HG02678 (cell line): ENCODE results near the gene ASTN1.

Experiments used
- ATAC-seq: cut with Tn5 transposase; IDR thresholded peaks from one replicate; pipeline ENCODE4 v1.9.1; 2021; ENCODE audit warnings: mild to moderate bottlenecking, moderate library complexity; ENCODE audit not compliant: unreplicated experiment

The ASTN1 gene

DNA sequence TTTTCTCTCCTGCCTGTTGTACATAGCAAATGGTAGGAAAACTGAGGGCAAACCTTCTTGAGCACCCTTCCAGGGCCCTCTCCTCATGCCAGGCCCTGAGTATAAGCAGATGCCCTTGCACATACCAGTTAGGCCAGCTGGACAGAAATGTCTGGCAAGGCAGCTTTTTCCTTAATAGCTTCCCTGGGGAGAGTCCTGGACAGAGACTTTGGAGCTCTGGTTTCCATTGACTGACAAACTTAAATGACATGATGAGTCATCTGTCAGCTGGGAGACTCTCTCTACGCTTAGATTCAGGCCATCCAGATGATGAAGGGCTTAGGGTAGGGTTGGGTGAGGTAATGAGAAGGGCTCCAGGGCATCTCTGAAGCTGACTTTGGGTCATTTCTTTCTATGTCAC lies 317.5 kb downstream of the ASTN1 start:
- no peak for ATAC-seq

DNA sequence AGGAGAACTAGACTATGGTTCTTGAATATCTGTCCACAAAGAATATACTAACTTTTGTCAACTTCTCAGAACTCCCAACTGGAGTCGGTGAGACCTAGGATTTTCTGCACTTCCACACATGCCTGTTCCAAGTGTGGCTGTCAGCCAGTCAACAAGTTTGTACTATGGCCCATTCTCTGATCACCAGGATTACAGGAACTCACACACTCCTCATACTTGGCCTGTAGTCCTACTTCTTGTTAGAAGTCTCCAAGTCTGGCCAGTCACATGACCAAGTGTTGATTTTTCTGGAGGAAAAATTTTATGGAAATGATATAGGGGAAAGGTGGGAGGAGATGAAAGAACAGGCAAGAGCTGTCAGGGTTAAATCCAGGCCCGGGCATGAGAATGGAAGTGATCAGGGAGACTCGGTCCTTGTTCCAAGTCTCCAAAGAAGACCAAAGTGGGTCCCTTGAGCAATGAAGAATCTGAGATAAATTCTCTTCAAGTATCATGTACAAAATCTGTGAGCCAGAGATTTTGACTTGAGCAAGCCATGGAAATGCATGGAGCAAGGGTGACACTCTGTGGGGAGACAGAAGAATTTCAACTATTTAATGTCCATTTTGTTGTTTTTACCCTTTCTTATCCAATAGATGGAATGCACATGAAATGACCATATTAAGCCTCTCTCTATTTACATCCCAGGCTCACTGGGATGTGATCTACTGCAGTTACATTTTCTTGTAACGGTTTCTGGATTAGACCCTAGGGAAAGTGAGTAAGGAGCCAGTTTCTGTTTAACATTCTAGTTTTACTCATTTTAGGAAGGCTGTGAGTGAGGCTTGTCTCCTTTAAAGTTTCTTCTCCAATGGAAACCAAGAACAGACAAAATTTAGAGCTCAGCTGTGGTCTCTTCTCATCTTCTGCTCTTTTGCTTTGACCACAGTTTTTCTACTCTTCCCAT lies 320.9 kb downstream of the ASTN1 start:
- no peak for ATAC-seq

DNA sequence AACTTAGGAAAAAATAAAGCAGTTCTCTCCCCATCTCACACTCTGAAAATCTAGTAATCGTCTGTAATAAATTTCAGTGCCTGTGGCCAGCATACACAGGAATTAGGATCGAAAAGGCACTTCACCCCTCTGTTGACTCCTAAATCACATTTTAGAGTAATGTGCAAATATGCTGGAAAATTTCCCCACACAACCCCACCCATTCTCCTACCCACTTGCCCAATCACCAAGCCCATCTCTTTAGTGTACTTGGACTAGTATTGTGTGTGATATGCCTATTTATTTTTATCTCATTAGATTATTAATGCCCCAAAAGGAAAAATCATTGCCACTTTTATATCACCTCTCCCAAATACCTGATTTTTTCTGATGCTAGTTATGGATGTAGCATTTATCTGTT lies 323.3 kb downstream of the ASTN1 start:
- ATAC-seq = no peak

DNA sequence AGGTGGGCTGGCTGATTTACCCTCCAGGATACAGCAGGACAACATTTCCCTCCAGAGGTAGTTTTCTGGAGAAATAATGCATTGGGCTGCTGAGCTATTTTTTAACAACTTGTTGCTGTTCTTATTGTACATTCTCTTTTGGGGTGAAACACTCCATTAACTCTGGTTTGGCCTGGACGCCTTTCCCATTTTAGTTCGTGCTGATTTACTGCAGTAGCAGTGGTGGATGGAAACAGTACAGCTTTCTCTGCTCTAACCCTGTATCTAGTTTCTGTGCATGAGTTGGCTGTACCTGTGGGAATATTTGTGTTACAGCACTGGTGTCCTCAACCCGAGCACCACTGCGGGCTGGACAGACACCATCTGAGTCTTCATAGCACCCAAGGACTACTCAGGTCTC lies 325.3 kb downstream of the ASTN1 start:
- ATAC-seq = no peak

DNA sequence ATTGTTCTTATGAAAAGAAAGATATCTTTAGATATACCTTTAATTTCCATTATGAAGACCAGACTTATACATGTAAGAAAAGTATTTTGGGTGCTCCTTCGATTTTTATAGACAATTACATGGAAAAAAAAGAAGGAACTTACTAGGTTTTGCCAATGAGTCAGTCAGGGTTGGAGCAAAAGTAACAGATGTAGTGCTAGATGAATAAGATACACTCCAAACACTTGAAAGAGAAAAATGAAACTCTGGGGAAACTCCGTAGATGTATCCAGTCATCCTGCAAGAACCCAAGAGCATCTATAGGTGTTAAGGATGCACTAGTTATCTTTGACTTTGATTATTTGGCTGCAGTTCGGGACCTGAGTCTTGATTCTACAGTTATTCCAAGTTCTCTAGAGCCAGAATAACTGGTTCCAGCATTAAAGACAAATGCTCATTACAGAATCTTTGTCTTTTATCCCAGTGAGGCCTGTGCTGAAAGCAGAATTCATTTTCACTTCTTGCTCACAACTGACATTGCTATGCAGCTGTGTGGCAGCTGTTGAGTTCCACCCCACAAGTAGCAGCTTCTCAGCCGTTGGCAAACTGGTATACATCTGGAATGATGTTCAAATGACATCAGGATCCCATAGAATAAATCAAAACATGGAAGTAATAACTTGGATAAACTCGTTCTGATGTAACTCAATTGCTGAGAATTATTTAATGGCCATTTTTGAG lies 326.1 kb downstream of the ASTN1 start:
- ATAC-seq = no peak

DNA sequence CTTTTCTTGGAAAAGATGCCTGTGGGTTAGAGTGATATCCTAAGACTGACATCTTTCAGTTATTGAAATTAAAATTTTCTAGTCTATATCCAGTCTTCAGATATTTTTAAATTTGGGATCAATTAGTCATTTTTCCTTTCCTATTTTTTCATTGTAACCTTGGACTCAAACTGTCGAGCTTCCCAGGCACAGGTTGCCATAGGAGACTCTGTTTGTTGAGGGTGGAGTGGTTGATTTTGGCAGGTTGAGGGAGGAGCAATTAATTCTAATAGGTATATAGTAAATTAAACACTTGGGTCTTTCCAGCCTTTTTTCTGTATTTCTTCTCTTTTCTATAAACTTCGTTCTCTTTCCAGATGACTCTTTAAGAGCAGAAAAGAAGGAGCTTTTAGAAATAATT lies 326.8 kb downstream of the ASTN1 start:
- no peak for ATAC-seq

DNA sequence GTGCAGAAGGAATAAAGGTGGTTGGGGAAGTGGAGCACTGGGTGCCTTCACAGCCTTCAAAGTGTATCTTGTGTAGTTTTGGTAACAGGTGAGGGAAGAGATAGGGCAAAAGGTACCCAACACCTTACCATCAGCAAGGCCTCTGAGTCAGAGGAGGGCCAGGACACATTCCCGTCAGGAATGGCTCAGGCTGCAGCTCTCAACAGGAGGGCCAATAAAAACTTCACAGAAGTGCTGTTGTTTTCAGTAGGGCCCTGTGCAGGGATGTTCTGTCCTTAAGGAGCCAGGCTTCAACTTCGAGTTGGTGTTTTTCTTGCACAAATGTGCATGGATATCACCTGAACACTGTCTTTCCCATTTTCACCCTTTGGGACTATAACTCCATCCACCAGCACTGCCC lies 333.4 kb downstream of the ASTN1 start:
- no peak for ATAC-seq

DNA sequence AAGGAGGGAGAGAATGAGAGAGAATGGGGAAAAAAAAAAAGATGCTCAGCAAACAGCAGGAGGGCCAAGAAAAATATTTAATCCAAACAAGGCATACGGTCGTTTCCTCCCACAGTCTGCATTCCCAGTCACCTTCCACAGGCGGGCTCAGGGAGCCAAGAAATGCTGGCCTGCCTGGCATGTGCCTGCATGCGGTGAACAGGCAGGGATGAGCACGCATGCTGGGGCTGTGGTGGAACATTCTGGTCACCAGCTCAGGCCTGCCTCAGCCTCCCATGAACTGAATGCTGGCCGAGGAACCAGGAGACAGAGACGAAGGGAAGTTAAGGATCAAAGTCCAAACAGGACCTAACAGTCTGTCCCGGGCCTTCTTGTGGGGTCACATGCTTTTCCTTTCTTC lies 335.3 kb downstream of the ASTN1 start:
- ATAC-seq = no peak

DNA sequence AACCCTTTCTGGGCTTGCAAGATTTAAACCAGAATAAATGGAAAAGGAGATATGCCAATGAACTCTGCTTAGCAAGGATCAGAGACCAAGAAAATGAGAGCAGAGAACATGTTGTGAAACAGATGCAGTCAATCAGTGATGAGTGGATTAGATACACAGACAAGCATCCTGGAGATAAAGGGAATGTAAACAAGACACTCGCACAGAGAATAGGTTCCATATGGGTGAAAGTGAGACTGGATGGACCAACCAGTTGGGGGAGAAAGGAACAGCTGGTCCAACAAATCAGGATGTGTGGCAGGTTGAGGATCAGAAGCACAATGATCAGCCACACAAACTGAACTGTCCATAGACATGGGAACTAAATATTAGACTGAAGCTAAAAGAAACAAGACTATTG lies 338.2 kb downstream of the ASTN1 start:
- ATAC-seq = no peak

DNA sequence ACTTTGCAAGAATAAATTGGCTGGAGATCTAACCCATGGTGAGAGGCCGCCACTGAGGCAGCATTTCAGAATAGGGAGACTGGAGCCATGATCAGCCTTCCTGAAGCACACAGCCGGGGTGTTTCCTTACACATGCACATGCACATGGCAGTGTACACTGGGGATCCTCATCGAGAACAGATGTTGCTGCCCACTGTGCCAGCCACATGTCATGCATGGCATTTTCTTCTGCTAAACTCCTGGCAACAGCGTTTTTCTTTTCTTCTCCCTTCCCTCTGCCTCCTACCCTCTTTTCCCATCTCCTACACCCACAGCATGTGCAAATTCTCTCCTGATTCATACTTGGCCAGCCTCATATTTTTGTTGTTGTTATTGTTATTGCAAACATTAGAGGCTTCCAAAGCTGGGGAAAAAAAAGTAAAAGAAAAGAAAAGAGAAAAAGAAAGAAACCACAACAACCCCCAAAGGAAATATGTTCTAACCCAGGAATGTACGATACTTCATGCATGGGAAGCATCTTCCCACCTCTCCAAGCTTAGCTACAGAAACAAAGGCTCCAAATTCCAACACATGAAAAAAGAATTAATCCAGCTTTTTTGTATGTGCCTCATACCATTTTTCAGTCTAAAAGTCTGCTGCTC lies 344.0 kb downstream of the ASTN1 start:
- no peak for ATAC-seq

DNA sequence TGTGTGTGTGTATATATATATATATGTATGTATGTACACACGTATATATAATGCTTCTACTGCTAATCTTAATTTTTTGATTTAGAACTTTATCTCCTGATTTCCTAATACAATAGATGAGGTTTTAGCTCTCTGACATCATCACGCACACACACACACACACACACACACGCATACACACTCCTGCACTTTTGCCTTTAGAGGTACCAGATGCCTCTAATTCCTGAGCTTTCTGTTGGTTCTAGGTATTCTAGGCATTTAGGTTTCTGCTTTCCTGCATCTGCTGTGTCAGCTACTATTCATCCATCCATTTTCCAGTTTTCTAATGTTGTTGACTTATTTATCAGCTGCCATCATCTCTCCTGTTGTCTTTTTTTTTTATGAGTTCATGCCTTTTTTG lies 348.3 kb downstream of the ASTN1 start:
- no peak for ATAC-seq

DNA sequence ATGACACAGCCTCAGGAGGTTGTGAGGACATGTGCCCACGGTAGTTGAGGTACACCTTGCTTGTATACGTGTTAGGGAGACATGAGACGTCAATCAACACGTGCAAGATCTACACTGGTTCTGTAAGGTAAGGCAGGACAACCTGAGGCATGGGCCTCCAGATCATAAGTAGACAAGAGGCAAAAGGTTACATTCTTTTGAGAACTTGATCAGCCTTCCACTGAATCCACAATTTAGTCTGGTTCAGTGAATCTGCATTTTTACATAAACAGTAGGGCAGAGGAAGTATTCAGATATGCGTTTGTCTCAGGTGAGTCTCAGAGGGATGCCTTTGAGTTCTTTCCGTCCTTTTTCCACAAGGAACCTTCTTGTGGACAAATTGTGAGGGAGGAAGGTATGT lies 348.9 kb downstream of the ASTN1 start:
- ATAC-seq = no peak

DNA sequence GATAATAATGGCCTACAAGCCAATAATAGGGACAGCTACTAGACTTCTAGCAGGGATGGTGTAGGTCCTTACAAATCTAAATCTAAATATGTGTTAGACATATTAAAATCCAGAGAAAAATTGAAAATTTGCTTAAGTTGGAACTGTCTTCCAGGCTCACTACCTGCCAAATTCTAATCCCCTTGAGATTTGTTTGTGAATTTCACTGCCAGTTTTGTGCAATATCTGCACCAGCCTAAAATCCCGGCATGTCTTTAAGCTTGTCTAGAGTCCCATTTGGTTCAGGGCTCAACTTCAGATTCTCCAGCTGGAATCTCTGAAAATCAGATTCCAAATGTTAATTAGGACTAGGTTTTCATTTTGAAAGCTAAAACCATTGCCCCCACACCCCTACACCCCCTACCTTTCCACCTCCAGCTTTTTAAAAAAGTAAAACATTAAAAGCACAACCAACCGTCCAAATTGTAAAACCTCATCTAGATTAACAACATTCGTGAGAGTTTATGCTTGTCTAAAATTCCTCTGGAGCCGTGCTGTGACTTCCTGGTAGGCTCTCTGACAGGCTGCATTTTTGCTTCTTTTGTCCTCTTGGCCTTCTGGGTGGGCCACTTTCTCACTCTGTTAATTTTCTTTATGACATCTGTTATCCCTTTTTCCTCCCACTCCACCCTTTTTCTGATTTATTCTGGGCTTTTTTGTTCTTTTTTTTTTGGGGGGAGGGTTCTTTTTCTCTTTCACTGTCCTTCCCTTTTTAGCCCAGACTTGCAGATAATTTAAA lies 352.8 kb downstream of the ASTN1 start:
- no peak for ATAC-seq

DNA sequence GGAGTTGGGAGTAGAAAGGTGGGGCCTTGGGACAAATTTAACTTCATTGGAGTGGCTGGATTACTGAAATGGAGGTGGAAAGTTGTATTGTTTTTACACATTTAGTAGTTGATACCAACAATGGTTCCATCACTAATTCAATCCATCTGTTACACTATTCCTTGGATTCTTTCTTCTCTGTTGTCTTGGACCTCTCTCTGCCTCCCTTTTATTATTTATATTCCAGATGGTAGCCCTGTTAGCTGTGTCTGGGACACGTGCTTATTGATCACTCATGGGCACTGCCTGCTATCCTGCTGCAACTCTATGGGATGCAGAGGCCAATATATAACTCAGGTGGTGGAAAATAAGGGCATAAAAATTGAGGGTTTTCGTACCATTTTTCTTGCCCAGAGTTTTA lies 355.2 kb downstream of the ASTN1 start:
- no peak for ATAC-seq
